GM08714 (cell line): Measurements from ENCODE around the gene COMMD8.

Experiments used
- H3K4me3 ChIP-seq: fragments of 200-500 bp; sonication (Bioruptor generic); 2 replicates; pipeline ENCODE4 v1.5.1; 2014; ENCODE audit warnings: mild to moderate bottlenecking, low read length, inconsistent platforms
- ZNF274 ChIP-seq: IDR thresholded peaks from 2 replicates; pipeline ENCODE4 v1.6.1; 2012; ENCODE audit warnings: mild to moderate bottlenecking, low read depth, low read length

COMMD8 gene

DNA sequence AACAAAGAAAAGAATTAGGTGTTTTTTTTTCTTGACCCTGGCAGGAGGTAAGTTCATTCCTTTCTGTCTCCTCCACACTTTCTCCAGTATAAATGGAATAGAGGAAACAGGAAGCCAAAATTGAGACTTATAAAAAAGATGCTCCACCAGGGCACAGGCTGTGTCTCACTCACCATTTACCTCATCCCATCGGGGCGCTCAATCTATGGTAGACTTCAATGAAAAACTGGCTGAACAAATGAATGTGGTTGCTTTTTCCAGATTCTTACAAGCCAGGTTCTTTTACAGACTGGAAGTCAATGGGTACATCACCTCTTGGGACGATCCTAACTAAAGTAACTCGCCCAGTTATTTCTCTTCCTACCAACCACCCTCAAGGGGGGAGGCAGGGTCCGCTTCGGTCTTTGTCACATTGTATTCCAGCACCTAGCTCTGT is 685 bp downstream of the COMMD8 start:
- H3K4me3 ChIP-seq: peak overlapping the region; percentile 98
- TF ChIP-seq ZNF274: no peak

DNA sequence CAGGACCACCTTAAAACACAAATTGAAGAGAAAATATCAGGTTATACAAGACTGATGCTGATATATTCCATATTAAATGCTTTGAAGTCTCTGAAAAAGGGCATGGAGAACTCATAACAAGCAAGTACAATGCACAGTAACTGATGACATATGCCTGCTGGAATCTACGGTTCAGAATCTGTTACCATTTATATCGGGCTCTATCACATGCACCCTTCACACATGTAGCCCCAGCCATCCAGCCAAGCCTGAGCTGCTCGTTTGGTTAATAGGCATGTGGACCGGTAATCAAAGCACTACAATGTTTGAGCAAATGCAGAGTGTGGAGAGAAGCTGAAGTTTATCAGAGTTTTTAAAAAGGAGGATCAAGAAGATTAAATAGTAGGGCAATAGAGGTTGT is 11.8 kb downstream of the COMMD8 start:
- TF ChIP-seq ZNF274: no peak

DNA sequence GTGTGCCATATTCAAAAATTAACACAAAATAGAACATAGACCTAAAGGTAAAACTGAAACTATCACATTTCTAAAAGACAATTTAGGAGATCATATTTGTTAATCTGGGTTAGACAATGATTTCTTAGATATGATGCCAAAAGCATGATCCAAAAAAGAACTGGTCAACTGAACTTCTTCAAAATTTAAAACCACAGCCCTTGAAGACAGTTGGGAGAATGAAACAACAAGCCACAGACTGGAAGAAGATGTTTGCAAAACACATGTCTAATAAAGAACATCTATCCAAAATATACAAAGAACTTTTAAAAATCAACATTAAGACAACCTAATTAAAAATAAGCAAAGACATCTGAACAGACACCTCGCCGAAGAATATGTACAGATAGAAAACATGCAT is 19.5 kb downstream of the COMMD8 start:
- H3K4me3 ChIP-seq: no peak overlapping the region
- no peak for TF ChIP-seq ZNF274

More for the DNA sequence above, 11.8 kb downstream of the COMMD8 start:
- H3K4me3 ChIP-seq: no peak overlapping the region

DNA sequence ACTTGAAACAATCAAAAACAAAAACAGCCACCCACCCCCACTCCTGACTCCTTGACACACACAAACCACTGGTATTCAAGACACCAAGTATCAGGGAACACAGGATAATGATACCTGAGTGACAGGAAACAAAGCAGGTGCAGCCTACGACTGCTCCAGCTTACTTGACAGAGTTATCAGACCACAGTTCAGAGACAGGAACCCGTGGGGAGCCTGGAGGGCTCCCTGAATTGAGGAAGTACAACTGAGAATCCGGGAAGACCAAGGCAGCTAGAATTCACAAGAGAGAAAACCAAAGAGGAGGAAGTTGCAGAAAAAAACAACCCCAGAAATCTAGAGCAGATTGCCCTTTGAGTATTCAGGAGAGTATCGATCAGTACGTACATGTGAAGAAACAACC is 20.5 kb downstream of the COMMD8 start:
- no peak for TF ChIP-seq ZNF274

DNA sequence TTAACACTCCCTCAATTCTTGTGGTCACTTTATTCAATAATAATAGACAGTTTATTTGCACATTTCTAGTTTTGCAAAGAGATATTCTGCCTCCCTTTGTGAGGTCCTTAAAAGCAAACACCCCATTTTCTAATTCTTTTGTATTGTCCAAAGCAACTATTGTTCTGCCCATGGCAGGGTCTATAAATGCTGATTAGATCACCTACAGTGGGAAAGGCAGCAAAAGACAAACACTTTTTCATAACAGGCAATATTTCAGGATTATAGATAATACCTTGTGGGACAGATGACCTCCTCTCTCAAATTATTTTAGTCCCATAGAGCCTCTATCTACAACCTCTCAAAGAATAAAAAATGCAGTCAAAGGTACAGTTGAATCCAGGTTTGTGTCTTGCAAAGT is 28.6 kb downstream of the COMMD8 start:
- no peak for TF ChIP-seq ZNF274
- no peak overlapping the region for H3K4me3 ChIP-seq

More for the DNA sequence above, 20.5 kb downstream of the COMMD8 start:
- no peak overlapping the region for H3K4me3 ChIP-seq

DNA sequence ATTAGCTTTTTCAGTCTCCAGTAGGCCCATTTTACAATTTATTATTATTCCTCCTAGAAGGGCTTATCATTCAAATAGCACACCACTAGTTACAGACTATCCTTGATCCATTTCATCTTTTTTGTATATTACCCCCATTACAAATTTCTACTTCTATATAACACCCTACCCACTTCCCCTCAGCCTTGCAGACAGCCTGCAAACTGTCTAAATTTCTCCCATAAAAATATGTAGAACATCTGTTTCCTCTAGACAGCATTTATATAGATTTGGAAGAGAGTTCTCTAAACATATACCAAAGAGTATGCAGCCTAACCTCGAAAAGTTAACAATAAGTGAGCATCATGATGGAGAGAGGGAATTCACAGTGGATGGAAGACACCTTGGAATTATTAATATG is 30.8 kb downstream of the COMMD8 start:
- TF ChIP-seq ZNF274: no peak
- no peak overlapping the region for H3K4me3 ChIP-seq

DNA sequence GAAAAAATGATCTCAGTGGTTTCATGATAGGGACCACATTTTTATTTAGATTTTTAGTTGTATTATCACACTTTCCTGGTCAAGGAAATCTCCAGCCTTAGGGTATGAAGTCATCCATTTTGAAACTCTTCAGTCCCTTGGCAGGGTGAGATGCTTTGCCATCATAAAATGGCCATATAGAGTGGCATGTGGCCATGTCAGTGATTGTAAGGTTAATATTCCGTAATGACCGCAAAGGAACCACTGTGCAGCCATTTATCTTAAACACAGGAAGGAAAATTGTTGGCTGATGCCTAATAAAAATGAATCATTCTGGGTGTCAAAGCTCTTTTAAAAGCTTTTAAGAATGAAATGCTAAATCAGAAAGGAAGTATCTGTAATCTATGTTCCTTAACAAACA is 35.6 kb downstream of the COMMD8 start:
- no peak for TF ChIP-seq ZNF274

DNA sequence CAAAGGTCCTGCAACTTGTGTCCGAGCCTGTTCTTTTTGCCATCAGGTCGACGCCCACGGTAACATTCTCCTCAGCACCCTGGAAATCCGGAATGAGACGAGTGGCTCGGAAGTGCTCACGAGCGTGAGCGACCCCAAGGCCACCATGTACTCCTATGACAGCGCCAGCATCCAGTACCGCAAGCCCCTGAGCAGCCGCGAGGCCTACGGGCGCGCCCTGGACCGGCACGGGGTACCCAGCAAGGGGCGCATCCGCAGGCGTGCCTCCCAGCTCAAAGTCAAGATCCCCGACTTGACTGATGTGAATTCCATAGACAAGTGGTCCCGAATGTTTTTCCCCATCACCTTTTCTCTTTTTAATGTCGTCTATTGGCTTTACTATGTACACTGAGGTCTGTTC is 37.9 kb downstream of the COMMD8 start:
- TF ChIP-seq ZNF274: no peak
- no peak overlapping the region for H3K4me3 ChIP-seq

More for the DNA sequence above, 35.6 kb downstream of the COMMD8 start:
- no peak overlapping the region for H3K4me3 ChIP-seq

DNA sequence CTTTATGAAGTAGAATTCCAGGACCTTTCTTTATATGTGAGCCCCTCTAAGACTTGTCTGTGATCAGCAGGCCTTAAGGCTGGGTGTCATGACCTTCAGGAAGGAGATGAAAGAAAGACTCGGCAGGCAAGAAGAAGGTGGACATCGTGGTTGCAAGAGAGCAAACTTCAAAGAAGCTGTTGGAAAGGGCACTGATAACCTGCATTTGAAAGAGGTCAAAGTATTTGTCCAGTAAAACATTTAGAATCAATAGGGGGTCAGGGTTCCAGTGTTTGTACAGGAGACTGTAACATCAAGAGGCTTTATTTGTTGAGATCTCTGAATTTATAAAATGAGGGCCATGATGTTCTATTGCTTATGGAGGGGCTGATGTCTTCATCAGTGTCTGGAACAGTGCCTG is 44.2 kb downstream of the COMMD8 start:
- no peak for TF ChIP-seq ZNF274
- H3K4me3 ChIP-seq: no peak overlapping the region

DNA sequence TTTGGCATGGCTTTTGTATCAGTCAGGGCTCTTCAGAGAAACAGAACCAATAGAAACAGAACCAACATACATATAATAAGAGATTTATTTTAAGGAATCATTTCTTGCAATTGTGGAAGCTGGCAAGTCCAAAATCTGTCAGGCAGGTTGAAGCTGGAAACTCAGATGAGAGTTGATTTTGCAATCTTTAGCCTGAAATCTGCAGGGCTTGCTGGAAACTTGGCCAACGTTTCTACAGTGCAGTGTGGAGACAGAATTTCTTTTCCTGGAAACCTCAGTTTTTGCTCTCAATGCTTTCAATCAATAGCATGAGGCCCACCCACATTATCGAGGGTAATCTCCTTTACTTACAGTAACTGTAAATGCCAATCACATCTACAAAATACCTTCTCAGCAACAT is 45.4 kb downstream of the COMMD8 start:
- no peak overlapping the region for H3K4me3 ChIP-seq
- TF ChIP-seq ZNF274: no peak

DNA sequence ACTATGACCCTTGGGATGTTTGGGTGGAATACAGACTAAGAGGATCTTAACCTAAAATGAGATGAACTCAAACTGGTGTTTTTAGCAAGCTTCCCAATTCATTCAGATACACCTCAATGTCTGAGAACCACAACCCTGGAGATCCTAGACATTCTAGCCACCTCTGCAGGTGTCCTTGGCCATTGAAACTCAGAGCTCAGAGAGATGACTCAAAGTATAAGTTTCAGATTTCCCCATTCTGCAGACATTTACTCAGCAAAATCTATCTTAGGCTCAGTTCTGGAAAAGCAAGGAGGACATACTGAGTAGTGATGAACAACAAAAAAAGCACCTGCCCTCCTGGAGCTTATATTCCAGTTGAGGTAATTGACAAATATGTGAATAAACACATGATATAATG is 47.8 kb downstream of the COMMD8 start:
- no peak overlapping the region for H3K4me3 ChIP-seq
- no peak for TF ChIP-seq ZNF274

DNA sequence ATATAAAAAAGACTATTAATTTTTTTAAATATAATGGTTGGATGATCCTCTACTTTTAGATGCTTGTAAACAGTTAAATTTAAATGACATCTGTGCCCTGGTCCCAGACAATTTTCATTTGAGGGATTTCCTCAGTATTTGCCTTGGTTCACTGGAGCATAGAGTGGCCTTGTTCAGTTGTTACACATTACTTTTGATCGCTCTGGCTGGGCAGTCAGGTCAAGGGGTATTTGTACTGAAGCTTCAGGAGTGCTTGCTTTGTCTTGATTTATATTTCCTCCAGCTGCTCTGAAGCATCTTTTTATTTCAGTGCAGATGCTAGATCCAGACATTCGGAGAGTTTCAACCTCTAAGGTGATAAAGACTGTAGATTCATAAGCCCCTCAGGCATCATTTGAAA is 50.0 kb downstream of the COMMD8 start:
- no peak for TF ChIP-seq ZNF274

DNA sequence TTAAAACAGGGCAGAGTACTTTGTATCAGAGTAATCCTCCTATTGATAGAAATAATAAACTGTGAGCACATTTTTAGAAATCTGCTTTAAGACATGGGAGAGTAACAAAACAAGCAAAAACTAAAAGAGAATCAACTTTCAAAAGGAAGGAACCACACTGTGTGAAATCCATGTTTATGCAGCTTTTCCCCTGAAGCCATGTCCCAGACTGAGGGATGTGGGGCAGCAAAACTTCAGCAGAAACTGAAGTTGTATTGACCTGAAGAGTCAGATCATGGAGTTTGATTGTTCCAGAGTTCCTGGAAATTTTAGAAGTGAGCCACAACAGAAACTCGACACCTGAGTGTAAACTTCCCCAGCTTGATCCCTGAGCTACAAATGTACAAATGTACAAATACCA is 53.2 kb downstream of the COMMD8 start:
- no peak for TF ChIP-seq ZNF274
- H3K4me3 ChIP-seq: no peak overlapping the region

More for the DNA sequence above, 50.0 kb downstream of the COMMD8 start:
- H3K4me3 ChIP-seq: no peak overlapping the region

DNA sequence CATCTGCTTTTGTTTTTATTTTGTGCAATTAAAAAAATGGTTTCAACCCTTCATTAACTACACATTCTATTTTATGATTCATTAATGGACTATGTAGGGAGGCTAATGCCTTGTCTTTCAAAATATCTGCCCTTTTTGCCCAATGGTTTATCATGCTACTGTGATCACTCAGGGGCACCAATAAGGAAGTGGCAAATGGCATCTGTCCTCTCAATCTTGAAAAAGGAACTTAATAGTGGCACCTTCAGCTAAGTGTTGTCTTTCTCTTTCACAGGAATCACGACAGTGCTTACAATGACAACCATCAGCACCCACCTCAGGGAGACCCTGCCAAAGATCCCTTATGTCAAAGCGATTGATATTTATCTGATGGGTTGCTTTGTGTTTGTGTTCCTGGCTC is 57.1 kb downstream of the COMMD8 start:
- H3K4me3 ChIP-seq: no peak overlapping the region
- TF ChIP-seq ZNF274: no peak
